Lung microvascular endothelial cell (primary cell): ENCODE measurements around the gene FYN. TPM values are rescaled to one million over a fixed set of nuclear protein-coding genes. Genes with fewer than 3 reads are reported as not detected.
A peak's percentile ranks its signal among the peaks of the same experiment; 100 is the strongest.
"Not testable (repeated sequence)": the region's sequence is repeated elsewhere in the genome, so short reads cannot be mapped to it uniquely, and the experiment has no call there.

Experiments used
- DNase-seq, 2 donors: peaks; one replicate each; pipeline versions ENCODE4 v3.0.0 to v3.0.0-alpha.2; 2010; ENCODE audit warnings: low read depth in 2 of 2
- total RNA-seq: library from RNA; depleted of rRNA; stranded (reverse); fragments of >200 nt; gene quantifications from 2 replicates; pipeline ENCODE4 v1.2.1, GENCODE V29; 2014

FYN gene
- total RNA-seq, 1 donor from 2014 or later: 77.0 TPM

DNA sequence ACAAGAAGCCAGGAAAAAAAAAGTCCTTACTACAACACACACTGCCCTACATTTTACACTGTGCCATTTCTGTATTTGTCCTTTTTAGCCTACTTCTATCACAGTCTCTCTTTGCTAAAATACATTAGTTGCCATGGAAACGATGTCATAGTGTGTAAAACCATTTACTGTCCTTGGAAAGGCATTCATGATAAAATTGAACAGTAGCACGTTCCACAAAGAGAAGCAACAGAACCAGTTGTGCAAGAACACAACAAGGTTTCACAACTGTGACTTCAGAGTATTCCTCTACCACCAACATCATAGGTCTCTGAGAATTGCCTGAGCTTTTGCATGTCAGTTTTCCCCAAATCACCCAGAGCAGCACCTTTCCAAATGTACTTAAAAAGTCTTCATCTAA lies 20.5 kb downstream of the FYN start:
- DNase-seq: no peak

DNA sequence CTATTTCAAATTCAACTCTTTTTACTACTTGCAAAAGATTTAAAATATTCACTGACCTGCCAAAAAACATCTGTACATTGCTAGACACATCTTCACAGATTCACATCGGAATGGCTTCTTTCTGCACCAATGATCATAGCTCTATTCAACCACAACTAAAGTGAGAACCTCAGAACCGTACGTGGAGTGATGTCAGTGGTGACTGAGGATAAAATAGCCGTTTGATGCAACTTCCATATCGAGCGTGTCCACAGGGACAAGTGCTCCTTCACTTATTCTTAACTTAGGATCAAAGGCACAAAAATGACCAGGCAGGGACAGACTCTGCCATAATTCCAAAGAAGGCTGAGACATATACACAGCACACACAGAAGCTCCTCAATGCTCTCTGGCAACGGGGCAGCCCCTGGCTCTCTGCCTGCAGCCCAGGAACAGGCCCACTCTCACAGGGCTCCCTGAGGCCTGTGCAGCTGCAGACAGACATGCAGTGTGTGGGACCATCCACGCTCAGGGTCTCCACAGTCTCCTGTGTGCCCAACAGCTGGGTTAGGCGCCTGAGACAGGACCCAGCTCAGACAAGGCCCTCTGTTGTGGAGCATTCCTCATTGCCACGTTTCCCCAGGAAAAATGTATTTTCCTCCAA lies 22.8 kb downstream of the FYN start:
- DNase-seq: no peak

DNA sequence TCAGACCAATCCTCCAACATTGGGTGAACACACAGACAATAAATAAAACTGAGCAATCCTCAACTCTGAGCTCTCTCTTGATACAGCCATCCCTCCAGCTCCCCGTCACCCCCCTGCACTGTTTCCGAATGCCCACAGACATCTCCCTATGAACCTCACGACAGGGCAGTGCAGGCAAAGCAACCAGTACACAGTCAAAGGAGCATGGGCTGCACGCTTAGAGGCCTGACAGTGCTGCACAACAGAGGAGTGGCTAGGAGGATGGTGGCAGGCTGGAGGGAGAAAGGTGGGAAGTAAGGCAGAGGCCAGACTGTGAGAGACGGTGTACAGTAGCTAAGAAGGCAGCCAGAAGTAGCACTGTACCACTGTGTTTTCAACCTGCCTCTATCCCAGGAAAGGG lies 24.0 kb downstream of the FYN start:
- DNase-seq: no peak

DNA sequence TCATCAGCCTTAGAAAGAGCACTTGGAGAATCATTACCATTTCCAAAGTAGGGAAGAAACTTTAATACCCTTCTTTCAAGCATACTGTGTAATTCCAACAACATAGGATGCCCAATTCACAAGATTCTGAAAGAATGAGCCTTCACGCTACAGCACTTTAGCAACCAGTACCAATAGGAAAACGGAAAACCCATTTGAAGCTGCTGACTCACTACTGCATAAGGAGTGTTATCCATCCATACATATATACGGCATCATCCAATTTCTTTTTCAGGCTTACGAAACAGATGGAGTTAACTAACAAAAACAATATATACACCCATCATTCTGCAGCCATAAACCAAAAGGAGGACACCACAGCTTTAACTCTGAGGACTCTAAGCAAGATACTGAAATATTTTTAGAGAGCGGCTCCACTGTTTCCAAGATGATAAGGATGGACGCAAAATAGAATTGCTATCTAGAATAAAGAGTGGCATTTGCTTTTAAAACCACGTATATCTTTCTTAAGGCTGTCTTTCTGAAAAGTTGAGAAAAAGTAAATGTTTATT lies 24.9 kb downstream of the FYN start:
- DNase-seq: no peak

DNA sequence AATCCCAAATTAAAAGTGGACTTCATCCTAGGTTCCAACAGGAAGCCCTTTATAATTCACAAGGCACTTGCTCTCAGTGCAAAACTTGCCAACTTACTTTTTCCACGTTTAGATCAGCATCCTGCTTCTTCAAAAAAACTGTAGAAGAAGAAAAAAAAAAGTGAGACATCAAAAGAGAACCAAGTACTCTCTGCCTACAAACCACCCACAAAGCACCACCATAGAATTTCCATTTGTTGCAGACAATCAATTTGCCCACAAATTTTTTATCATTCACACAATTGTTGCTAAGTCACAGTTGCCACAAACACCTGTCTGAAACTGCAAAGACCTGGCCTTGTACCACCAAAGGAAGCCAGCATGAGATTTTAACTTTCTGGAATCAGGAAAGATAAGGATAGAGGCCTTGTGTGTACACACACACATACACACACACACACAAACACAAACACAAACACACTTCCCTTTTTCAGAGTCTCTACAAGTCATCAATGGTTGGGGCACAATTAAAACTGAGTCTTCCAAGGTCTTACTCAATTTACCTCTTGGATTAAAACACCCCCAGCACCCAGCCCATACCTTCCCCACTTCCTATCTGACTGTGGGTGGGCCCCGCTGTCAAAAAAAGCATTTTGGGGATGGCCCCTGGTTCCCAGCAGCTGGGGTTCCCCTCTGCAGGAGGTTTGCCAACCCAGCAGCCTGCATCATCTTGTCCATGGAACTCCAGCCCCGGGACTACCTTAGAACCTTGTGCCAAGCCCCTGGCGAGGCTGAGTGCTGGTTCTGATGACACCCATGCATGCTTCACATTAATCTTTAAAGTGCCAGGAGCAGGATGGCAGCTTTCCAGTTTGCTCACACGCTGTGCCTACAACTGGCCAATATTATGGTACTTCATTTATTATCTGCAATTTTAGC lies 26.5 kb downstream of the FYN start:
- no peak for DNase-seq

DNA sequence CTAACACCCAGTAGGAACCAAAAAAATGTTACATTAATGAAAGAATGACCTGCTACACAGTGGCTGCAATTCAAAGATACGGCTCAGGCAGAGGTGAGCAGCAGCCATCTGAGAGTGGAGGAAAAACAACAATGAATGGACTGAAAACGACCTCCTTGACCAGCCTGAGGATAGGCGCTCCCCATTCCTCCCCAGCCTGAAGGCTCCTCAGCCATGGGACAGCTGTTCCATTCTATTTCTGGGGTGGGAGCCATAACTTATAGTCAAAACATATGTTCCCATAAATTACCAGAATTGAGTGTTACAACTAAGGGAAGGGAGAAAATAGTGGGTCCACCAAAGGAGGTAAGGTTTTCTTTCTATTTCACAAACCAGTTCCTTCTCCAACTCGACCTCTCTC lies 27.2 kb downstream of the FYN start:
- no peak for DNase-seq

DNA sequence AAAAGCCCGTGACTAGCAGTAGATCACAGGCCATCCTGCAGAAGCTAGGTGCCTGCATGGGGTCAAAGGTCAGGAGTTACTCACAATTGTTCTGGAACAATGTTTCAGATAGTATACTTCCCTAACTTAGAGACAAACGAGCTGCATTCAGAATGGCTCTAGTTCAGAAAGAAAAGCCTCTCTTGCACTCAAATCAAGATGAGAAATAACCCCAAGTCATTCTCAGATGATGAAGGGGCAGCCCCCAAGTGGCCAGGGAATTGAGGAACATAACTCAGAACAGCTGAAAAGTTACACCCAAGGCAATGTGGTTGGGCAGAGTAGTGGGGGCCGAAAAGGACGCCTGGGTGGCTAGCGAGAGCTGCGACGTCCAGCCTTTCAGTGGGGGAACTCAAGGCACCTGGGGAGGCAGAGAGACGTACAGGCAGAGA lies 27.8 kb downstream of the FYN start:
- DNase-seq: peak; percentile 35 to 47

DNA sequence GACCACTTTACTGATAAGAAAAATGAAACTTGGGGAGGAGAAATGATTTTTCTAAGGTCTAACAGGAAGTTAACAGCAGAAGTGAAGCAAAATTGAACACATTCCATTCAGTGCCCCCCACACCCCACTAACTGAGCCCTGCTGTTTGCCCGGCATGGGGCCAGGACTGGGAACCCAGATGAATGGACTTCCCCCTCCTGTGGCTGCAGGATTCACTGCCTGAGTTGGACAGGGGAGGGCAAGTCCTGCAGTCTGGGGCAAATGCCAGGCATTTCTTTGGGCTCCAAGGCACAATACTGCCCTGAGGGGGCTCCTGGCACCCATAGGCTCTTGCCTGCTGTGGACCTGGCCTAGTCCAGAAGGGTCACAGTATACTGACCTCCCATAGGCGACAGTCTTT lies 28.3 kb downstream of the FYN start:
- DNase-seq: peak in 1 of 2 donors; percentile 26

DNA sequence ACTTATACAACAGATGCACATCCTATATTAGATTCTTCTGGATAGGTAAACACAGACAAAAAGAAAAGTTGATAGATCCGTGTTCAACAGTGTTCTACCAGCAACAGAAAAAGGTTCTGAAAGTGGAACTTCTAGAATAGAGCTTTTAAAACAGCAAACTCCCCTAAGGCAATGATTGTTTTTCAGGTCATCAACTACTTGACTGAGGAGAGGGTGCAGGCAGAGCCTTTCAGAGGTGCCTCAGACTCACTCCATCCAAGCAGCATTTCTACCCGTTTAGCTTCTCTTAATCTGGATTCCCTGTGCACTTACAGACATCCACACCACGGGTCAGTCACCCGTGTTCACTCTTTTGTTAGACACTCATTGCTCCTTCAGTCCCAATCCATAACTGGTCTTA lies 28.9 kb downstream of the FYN start:
- DNase-seq: no peak

DNA sequence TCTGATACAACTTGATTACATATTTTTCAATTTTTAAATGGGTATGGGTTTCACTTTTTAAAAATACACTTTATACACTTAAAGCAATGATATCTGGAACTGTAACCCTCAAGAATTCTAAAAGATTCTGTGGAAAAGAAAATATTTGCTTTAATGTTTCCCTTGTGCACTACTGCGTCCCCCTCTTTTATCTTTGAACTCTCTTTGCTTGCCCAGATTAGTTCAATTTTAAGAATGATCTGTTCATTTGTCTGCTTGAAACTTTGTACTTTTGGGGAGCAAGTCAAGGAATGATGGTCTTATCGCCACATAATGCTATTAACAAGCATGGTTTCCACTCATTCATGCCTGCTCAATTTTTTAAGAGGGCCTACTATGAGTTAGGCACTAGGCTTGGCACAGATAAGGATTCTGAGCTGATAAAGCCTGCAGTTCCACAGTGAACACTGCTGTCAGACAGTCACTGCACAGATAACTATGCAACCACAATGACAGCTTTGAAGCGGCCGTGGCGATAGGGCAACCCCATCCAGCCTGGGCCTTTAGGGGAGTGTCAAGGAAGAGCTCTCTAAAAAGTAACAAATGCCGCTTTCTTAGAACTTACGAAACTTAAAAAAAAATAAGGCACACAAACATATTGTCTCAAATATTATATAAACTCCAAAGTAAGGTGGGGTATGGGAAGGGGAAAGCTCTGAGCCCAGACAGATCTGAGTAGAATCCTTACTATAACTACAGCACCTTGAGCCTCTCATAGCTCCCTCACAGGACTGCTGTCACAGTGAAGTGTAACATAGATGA lies 29.7 kb downstream of the FYN start:
- DNase-seq: no peak

DNA sequence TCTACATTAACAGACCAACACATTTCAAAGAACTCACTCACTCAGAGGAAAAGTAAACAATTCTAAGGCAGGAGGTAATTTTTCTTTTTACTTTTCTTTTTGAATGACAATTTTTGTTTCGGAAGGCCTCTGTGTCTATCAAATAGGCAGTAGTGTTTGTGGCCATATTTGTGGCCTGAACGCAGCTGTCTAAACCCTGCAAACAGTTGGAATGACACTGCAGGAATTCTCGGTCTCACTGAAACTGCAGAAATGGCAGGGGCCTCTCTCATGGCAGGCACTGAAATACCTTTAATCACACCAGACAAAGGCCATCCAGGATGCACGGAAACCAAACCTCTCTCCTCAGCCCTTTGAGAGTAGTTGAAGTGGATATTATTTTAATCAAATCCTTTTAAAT lies 30.4 kb downstream of the FYN start:
- peak in 1 of 2 donors; percentile 39 for DNase-seq

DNA sequence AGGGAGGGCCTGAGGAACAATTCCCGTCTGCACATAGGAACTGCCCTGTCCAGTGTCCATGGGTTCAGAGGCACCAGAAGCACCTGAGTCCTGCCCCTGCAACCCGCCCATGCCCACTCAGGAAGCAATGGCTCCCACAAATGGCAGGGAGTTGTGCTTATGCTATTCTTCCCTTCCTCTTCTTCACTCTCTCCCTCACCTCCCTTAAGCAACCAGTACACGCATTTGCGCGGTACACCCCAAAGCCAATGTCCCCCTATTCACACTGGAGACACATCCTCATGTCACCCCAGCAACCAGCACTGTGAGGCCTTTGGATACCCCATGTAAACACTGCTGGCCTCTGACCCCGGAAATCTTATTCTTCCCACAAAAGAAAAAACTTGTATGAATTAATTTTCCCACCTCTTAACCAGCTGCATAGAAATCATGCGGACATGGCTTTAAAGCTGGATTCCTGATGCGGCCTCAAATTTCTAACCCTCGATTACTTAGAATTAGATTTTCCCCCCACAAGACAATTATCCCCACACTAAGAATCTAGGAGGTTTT lies 30.9 kb downstream of the FYN start:
- DNase-seq: no peak

DNA sequence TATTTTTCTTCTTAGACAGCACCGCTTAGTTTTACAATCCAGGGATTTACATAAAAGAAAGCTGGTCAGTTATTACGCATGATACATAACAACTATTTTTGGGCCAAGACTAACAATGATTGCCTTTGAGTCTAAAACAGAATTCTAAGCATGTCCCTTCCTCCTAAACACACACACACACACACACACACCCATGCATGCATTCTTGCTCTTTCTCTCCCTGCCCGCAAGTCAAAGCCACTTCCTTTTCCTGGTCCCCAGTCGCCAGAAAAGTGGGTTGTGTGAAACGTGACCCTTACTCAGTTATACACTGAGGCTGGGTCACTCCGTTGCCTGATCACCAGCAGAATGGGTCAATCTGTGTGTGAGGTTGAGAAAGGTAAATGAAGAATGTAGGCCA lies 31.4 kb downstream of the FYN start:
- peak; percentile 48 to 63 for DNase-seq

DNA sequence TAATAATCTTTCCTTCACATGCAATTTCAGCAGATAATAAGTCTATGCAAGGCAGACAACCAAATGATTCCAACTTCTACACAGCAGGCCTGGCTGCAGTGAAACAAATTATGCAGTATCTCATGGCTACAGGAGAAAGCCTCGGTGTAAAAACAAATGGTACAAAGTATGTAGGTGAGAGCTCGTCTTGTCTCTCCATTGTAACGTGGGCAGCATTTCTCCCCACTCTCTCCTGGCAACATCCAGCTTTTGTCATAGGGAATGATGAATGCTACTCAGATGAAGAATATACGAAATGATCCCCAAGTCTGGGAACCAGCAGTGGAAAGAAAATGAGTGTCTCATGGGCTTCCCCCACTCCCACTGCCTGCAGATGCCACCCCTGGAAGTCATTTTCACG lies 32.4 kb downstream of the FYN start:
- DNase-seq: no peak

DNA sequence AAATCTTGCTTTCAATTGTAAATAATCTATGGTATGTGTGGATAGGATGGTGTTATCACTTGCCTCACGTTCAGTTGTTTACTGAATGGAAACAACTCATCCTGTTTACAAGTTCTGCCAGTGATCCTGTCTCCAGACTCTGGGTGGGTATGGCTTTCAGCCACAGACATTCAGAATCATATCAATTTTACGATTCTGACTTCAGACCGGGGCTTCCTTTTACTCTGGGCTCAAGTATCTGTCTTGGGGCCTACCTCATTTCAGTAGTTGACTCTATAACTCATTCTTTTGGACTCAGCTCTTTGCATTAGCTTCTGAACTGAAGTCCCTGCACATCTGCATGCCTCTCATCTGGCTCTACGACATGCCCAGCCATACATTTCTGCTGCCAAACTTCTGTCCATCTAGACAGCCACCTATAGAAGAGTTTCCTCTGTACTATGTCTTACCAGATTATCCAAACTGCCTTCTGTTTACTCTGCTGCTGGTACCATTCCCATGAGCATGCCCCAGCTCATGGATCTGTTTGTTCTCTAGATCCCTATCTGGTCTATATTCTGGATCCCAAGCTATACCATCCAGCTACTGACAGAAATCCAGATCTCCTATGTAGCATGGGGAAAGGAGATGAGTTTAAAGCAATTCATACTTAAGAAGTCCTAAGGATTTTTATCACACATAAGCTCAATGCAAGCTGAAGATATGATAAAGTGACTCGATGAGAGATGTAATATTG lies 34.3 kb downstream of the FYN start:
- DNase-seq: no peak

DNA sequence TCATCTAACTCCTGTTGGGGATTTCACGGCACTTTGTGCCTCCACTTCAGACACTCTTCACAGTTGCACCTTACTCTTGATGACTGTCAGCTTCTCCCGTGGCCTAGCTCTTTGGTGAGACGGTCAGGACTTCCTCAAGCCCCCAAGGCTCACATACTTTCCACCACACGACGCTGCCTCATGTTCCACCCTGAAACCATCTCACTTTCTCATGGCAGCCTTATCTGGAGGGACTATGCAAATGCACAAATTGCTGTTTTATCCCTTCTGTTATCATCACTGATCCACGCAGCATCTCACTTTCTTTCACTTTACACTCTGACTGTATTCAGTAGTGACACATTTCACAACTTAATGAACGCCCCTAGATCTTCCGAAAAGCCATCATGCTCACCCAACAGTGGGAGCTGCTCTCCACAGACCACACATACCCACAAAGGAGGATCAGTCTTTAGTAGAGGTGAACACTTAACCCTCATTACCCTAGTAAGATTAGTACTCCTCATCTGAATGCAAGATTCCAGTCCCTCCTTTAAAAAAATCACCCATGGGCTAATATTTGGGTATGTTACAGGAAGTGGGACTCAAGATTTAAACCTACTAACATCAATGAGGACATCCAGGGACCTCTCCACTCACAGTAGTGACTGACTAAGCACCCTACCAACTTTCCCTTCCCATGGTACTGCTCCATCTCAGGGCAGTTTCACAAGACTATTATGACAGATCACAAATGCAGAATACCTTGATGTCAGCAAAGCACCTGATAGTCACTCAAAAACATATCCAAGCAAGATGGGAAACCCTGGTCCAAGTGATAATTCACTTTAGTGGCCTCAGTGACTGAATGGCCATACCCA lies 35.4 kb downstream of the FYN start:
- DNase-seq: no peak

DNA sequence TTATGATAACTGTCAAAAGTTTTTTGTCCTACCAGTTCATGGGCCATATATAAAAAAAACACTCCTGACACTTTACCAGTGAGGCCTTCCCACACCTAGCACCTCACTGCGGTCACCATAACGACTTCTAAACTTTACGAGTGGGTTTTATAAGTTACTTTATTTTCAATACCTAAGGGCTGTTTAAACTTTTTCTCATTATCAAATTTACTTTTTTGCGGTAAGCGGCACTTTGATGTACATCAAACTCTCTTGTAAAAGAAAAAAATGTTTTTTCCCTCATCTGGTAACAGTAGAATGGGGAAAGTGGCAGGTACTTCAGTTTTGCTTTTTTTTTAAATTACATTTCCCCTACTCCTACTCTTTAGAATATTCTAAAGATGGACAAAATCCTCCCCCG lies 36.2 kb downstream of the FYN start:
- DNase-seq: no peak

DNA sequence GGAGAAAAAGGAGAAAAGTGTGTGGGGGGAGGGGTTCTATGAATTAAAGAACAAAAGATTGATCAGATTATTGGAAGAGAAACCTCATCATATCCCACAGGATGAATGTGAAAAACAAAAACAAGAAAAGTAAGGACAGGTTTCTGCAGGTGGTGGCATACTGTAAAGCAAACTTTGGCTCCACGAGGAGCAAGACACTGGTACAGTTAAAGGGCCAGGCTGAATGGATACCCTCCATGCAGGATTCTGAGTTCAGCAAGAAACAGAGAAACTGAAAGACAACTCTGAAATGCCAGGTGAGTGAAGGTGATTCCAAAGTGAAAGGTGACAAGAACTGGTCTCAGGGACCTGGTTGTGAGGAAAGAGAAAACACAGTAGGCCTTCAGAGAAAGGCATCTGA lies 37.4 kb downstream of the FYN start:
- no peak for DNase-seq

DNA sequence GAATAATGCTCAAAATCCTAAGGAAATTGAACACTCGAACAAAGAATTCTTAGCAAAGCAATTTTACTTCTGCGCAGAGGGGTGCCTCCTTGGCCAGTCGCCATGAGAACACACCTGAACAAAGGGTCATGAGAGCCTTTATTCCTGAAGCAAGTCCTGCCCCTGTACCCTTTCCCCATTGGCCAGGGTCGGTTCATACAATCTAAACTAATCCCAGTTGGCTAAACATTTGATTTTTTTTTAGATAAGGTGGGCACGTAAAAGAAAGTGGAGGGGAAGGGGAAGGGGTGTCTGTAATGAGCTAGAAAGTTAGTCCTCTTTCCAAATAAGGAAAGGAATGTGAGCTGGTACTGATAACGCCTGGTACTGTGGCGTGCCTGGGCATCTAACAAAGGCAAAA lies 37.9 kb downstream of the FYN start:
- DNase-seq: not testable (repeated sequence)

DNA sequence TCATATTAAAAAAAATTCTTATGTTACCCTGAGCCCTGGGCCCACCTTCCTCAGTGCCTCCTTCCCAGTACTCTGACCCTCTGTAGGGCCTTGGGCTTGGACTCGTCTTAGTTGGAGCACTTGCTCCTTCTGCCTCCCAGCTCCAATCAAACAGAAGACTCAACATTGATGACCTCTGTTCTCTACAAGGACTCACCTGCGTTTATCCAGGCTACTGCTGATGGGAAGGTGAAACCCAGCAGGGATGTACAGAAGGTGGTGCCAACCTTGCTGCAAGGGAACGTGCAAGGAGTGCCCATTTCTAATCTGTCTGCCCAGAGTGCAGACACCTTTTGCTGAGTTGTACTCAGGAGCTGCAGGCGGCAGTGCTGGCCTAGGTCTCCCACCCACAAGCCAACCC lies 38.9 kb downstream of the FYN start:
- DNase-seq: no peak
